Measurements from ENCODE around the gene FAM228B.
A peak's percentile ranks its signal among the peaks of the same experiment; 100 is the strongest.

FAM228B gene

DNA sequence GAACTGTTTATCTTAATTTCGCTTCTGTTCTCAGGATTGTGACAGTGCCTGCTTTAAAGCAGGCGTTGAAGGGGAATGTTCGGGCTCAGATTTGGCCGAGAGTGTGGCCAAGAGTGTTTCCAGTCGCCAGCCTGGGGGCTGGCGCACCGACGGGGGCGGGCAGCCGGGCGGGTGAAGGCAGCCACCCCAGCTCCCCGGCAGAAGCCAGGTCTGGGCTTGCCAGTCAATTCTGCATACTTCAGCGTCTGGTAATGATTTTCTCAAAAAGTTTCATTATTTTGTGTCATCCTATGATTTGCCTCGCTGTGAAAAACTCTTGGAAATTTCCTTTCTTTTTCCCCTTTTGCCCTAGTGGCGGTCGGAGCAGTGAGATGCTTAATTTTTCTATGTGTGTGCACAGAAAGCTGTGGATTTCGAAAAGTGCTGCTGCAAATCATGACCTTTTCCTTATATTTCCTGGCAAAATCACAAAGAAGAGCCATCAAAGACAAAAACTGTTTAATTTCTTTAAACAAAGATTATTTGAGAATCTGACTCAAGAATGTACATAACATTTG is 52.4 kb downstream of the FAM228B start:
- TF ChIP-seq GABPA (IDR thresholded peaks at IDR 0.05; ENCODE audit: low read depth) (no peak), SPI1 (IDR thresholded peaks at IDR 0.05; ENCODE audit: borderline replicate concordance, low read depth) (no peak), POLR2AphosphoS5 (IDR thresholded peaks at IDR 0.05; ENCODE audit: low read depth) (no peak)
- TF ChIP-seq, protein P1, sequence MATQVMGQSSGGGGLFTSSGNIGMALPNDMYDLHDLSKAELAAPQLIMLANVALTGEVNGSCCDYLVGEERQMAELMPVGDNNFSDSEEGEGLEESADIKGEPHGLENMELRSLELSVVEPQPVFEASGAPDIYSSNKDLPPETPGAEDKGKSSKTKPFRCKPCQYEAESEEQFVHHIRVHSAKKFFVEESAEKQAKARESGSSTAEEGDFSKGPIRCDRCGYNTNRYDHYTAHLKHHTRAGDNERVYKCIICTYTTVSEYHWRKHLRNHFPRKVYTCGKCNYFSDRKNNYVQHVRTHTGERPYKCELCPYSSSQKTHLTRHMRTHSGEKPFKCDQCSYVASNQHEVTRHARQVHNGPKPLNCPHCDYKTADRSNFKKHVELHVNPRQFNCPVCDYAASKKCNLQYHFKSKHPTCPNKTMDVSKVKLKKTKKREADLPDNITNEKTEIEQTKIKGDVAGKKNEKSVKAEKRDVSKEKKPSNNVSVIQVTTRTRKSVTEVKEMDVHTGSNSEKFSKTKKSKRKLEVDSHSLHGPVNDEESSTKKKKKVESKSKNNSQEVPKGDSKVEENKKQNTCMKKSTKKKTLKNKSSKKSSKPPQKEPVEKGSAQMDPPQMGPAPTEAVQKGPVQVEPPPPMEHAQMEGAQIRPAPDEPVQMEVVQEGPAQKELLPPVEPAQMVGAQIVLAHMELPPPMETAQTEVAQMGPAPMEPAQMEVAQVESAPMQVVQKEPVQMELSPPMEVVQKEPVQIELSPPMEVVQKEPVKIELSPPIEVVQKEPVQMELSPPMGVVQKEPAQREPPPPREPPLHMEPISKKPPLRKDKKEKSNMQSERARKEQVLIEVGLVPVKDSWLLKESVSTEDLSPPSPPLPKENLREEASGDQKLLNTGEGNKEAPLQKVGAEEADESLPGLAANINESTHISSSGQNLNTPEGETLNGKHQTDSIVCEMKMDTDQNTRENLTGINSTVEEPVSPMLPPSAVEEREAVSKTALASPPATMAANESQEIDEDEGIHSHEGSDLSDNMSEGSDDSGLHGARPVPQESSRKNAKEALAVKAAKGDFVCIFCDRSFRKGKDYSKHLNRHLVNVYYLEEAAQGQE (IDR thresholded peaks at IDR 0.05; ENCODE audit: insufficient replicate concordance, low read depth), result no peak
- TF ChIP-seq, protein P2, sequence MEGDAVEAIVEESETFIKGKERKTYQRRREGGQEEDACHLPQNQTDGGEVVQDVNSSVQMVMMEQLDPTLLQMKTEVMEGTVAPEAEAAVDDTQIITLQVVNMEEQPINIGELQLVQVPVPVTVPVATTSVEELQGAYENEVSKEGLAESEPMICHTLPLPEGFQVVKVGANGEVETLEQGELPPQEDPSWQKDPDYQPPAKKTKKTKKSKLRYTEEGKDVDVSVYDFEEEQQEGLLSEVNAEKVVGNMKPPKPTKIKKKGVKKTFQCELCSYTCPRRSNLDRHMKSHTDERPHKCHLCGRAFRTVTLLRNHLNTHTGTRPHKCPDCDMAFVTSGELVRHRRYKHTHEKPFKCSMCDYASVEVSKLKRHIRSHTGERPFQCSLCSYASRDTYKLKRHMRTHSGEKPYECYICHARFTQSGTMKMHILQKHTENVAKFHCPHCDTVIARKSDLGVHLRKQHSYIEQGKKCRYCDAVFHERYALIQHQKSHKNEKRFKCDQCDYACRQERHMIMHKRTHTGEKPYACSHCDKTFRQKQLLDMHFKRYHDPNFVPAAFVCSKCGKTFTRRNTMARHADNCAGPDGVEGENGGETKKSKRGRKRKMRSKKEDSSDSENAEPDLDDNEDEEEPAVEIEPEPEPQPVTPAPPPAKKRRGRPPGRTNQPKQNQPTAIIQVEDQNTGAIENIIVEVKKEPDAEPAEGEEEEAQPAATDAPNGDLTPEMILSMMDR (IDR thresholded peaks at IDR 0.05; ENCODE audit: insufficient read depth, low read length), result no peak
- DNase-seq (ENCODE audit: low read depth in 1 of 2, low spot score in 1 of 2), result no peak
- no peak overlapping the region for H3K27ac ChIP-seq (replicated peaks)
- no peak overlapping the region for H3K4me3 ChIP-seq (replicated peaks; ENCODE audit: insufficient read depth, low read length)
- no peaks in the 10 kb centered on the region for H3K27me3 ChIP-seq (ENCODE audit: insufficient read depth, poor library complexity, severe bottlenecking)

DNA sequence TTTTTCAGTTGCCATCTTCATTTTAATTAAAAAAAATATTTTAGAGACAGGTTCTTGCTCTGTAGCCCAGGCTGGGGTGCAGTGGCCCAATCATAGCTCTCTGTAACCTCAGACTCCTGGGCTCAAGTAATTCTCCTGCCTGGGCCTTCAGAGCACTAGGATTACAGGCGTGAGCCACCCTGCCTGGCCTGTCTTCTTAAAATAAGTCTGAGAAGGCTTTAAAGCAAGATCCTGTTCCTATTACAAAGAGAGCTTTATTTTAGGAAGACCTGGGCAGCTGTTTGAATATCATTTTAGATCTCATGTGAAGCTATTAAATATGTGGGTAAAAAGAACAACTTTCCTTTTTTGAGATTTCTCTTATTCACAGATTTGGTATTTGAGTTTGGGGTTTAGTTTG is 53.1 kb downstream of the FAM228B start:
- DNase-seq (ENCODE audit: low read depth in 1 of 2, low spot score in 1 of 2), result no peak
- Histone ChIP-seq H3K4me3 (replicated peaks; ENCODE audit: insufficient read depth, low read length) (no peak overlapping the region), H3K27ac (replicated peaks) (no peak overlapping the region), H3K27me3 (ENCODE audit: insufficient read depth, poor library complexity, severe bottlenecking) (no peaks in the 10 kb centered on the region)
- TF ChIP-seq, protein P1 (IDR thresholded peaks at IDR 0.05; ENCODE audit: insufficient replicate concordance, low read depth), result no peak
- TF ChIP-seq GABPA (IDR thresholded peaks at IDR 0.05; ENCODE audit: low read depth) (no peak), POLR2AphosphoS5 (IDR thresholded peaks at IDR 0.05; ENCODE audit: low read depth) (no peak), SPI1 (IDR thresholded peaks at IDR 0.05; ENCODE audit: borderline replicate concordance, low read depth) (no peak)
- TF ChIP-seq, protein P2 (IDR thresholded peaks at IDR 0.05; ENCODE audit: insufficient read depth, low read length), result no peak

DNA sequence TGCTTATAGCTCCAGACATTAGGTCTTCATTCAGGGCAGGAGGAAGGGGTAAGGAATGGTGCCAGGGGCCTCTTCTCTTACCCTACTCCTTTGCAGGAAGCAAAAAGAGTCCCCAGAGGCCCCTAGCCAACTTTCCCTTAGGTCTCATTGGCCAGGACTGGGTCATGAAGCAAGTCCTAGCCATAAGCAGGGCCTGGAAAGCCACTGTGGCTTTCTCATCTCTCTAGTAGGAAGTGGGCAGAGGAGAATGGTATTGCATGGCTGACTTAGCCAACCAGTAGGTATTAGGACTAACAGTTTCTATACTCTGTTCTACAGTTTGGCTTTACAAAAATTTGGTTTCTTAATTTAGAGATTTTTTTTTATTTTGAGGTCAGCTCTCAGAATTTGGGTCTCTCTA is 56.4 kb downstream of the FAM228B start:
- H3K27ac ChIP-seq (replicated peaks), result no peak overlapping the region
- DNase-seq (ENCODE audit: low read depth in 1 of 2, low spot score in 1 of 2), result peak in 1 of 2 experiments; percentile 65
- no peaks in the 10 kb centered on the region for H3K27me3 ChIP-seq (ENCODE audit: insufficient read depth, poor library complexity, severe bottlenecking)
- no peak overlapping the region for H3K4me3 ChIP-seq (replicated peaks; ENCODE audit: insufficient read depth, low read length)
- TF ChIP-seq, protein P1 (IDR thresholded peaks at IDR 0.05; ENCODE audit: insufficient replicate concordance, low read depth), result no peak
- TF ChIP-seq SPI1 (IDR thresholded peaks at IDR 0.05; ENCODE audit: borderline replicate concordance, low read depth), result peak; percentile 38; the same call in 1 of the 2 replicates

All from HL-60 (cell line).